ENCODE measurements around the gene BCKDK.
A peak's percentile ranks its signal among the peaks of the same experiment; 100 is the strongest.

BCKDK gene

GRCh38 chr16:31108035-31108793 is at the start of gene BCKDK:
BCKDK (plus strand) TSS chr16:31108386; CDS start chr16:31109224, 838 bp downstream.
- no peaks in the 10 kb centered on the region for H3K9me2 ChIP-seq (replicated peaks; ENCODE audit: control insufficient read depth, low read length)
- H3K9me3 ChIP-seq (ENCODE audit: control insufficient read depth, insufficient read depth, low read length), result no peaks in the 10 kb centered on the region
- H3K27me3 ChIP-seq (ENCODE audit: control insufficient read depth, low read length), result no peaks in the 10 kb centered on the region
- H3K4me3 ChIP-seq (ENCODE audit: low read length), result peak within 1 kb of the TSS; percentile 92
- peaks cover 23% of the 10 kb centered on the region for H3K4me1 ChIP-seq (ENCODE audit: control insufficient read depth, low read length)
- H3K27ac ChIP-seq (ENCODE audit: low read depth, low read length), result peak within 1 kb of the TSS; percentile 36
- no peak for TF ChIP-seq CTCF (IDR thresholded peaks at IDR 0.05; ENCODE audit: low read depth, low read length, poor library complexity, severe bottlenecking)
- no peak for TF ChIP-seq EZH2phosphoT487 (IDR thresholded peaks at IDR 0.05; ENCODE audit: borderline replicate concordance, low read length)
- H3K79me2 ChIP-seq (ENCODE audit: control insufficient read depth, low read length), result peaks cover 20% of the 10 kb centered on the region
- peak within 1 kb of the TSS; percentile 99 for H3K4me2 ChIP-seq (ENCODE audit: low read length)
- H4K20me1 ChIP-seq (ENCODE audit: control insufficient read depth, insufficient read depth, low read depth, low read length), result no peaks in the 10 kb centered on the region
- peaks cover 41% of the 10 kb centered on the region for H3K36me3 ChIP-seq (ENCODE audit: control insufficient read depth, low read length)
- peaks cover 2% of the 10 kb centered on the region; the same call in 1 of the 2 replicates for H3F3A ChIP-seq (ENCODE audit: control insufficient read depth, insufficient read depth)

GRCh38 chr16:31061126-31061812 is 46.9 kb upstream of the BCKDK start:
- no peak overlapping the region for H3K4me3 ChIP-seq (ENCODE audit: low read length)
- no peak overlapping the region for H3K4me2 ChIP-seq (ENCODE audit: low read length)
- peaks cover 15% of the 10 kb centered on the region for H3K79me2 ChIP-seq (ENCODE audit: control insufficient read depth, low read length)
- H3K27ac ChIP-seq (ENCODE audit: low read depth, low read length), result no peak overlapping the region
- H4K20me1 ChIP-seq (ENCODE audit: control insufficient read depth, insufficient read depth, low read depth, low read length), result no peaks in the 10 kb centered on the region
- H3K9me2 ChIP-seq (replicated peaks; ENCODE audit: control insufficient read depth, low read length), result no peaks in the 10 kb centered on the region
- no peak for TF ChIP-seq CTCF (IDR thresholded peaks at IDR 0.05; ENCODE audit: low read depth, low read length, poor library complexity, severe bottlenecking)
- no peak for TF ChIP-seq EZH2phosphoT487 (IDR thresholded peaks at IDR 0.05; ENCODE audit: borderline replicate concordance, low read length)
- no peaks in the 10 kb centered on the region for H3F3A ChIP-seq (ENCODE audit: control insufficient read depth, insufficient read depth)
- H3K36me3 ChIP-seq (ENCODE audit: control insufficient read depth, low read length), result peaks cover 30% of the 10 kb centered on the region
- H3K9me3 ChIP-seq (ENCODE audit: control insufficient read depth, insufficient read depth, low read length), result no peaks in the 10 kb centered on the region
- no peaks in the 10 kb centered on the region for H3K4me1 ChIP-seq (ENCODE audit: control insufficient read depth, low read length)
- no peaks in the 10 kb centered on the region for H3K27me3 ChIP-seq (ENCODE audit: control insufficient read depth, low read length)

- Histone ChIP-seq H3K9me2 (replicated peaks; ENCODE audit: control insufficient read depth, low read length) (no peaks in the 10 kb centered on the region), H3K27me3 (ENCODE audit: control insufficient read depth, low read length) (no peaks in the 10 kb centered on the region), H3F3A (ENCODE audit: control insufficient read depth, insufficient read depth) (no peaks in the 10 kb centered on the region), H3K4me2 (ENCODE audit: low read length) (no peak overlapping the region), H4K20me1 (ENCODE audit: control insufficient read depth, insufficient read depth, low read depth, low read length) (no peaks in the 10 kb centered on the region), H3K9me3 (ENCODE audit: control insufficient read depth, insufficient read depth, low read length) (no peaks in the 10 kb centered on the region), H3K79me2 (ENCODE audit: control insufficient read depth, low read length) (peaks cover 22% of the 10 kb centered on the region), H3K36me3 (ENCODE audit: control insufficient read depth, low read length) (peaks cover 30% of the 10 kb centered on the region), H3K4me1 (ENCODE audit: control insufficient read depth, low read length) (no peaks in the 10 kb centered on the region), H3K27ac (ENCODE audit: low read depth, low read length) (no peak overlapping the region), H3K4me3 (ENCODE audit: low read length) (no peak overlapping the region)
- TF ChIP-seq EZH2phosphoT487 (IDR thresholded peaks at IDR 0.05; ENCODE audit: borderline replicate concordance, low read length) (no peak), CTCF (IDR thresholded peaks at IDR 0.05; ENCODE audit: low read depth, low read length, poor library complexity, severe bottlenecking) (no peak)
These were observed 46.3 kb upstream of the BCKDK start for GRCh38 chr16:31061813-31062440.
